ENCODE results near the gene C16orf86.

Gene C16orf86

GRCh38 chr16:67710607-67711006 lies 44.0 kb downstream of the C16orf86 start:
- Histone ChIP-seq H3K4ac (ENCODE audit: low read length) (no peak overlapping the region), H3K27me3 (ENCODE audit: control insufficient read depth in 3 of 3, insufficient read depth in 3 of 3, low read depth in 1 of 3, low read length in 3 of 3) (no peaks in the 10 kb centered on the region), H3K18ac (ENCODE audit: low read length) (no peak overlapping the region), H4K91ac (ENCODE audit: low read depth, low read length, poor library complexity) (no peak overlapping the region), H3K4me2 (ENCODE audit: insufficient read depth, low read length, poor library complexity, severe bottlenecking) (no peak overlapping the region), H3K23ac (ENCODE audit: low read depth, low read length, poor library complexity) (no peak overlapping the region), H3K9me3 (replicated peaks in 1 of 2; ENCODE audit: control insufficient read depth in 2 of 2, insufficient read depth in 1 of 2, low read depth in 1 of 2, low read length in 2 of 2) (no peaks in the 10 kb centered on the region), H3K4me3 (ENCODE audit: low read length in 2 of 2) (no peak overlapping the region), H3K9ac (ENCODE audit: low read depth, low read length, poor library complexity) (no peak overlapping the region), H2BK12ac (ENCODE audit: low read length) (no peak overlapping the region), H2BK120ac (ENCODE audit: low read depth, low read length) (no peak overlapping the region), H2AK5ac (ENCODE audit: low read depth, low read length) (no peak overlapping the region), H3K4me1 (ENCODE audit: control insufficient read depth in 2 of 2, insufficient read depth in 1 of 2, low read depth in 1 of 2, low read length in 2 of 2) (no peaks in the 10 kb centered on the region), H2BK5ac (ENCODE audit: low read length) (no peak overlapping the region), H2AFZ (ENCODE audit: low read length) (no peak overlapping the region), H3K36me3 (replicated peaks in 1 of 2; ENCODE audit: control insufficient read depth in 2 of 2, insufficient read depth in 2 of 2, low read length in 2 of 2) (peaks cover 0 to 8% of the 10 kb centered on the region in 2 donors), H3K27ac (replicated peaks; ENCODE audit: low read length) (no peak overlapping the region), H3K79me1 (ENCODE audit: low read depth, low read length) (peaks cover 6% of the 10 kb centered on the region), H3K14ac (ENCODE audit: low read length) (no peak overlapping the region), H4K8ac (ENCODE audit: low read depth, low read length) (no peak overlapping the region), H2BK15ac (ENCODE audit: low read length) (no peak overlapping the region)
- DNase-seq (ENCODE audit: low spot score) = no peak
- WGBS, 2 donors (ENCODE audit: extremely low coverage in 2 of 2, insufficient read length in 2 of 2, insufficient replicate concordance in 1 of 2) = no CpG with 5 or more reads among the region's 6 CpGs

GRCh38 chr16:67713647-67714273 lies 47.1 kb downstream of the C16orf86 start:
- H2BK15ac ChIP-seq (ENCODE audit: low read length) = no peak overlapping the region

GRCh38 chr16:67714522-67714921 lies 47.9 kb downstream of the C16orf86 start:
- no peak overlapping the region for H3K4me3 ChIP-seq (ENCODE audit: low read length in 2 of 2)
- H3K27me3 ChIP-seq (ENCODE audit: control insufficient read depth in 3 of 3, insufficient read depth in 3 of 3, low read depth in 1 of 3, low read length in 3 of 3) = no peaks in the 10 kb centered on the region
- H3K27ac ChIP-seq (replicated peaks; ENCODE audit: low read length) = no peak overlapping the region
- no peak overlapping the region for H3K4me2 ChIP-seq (ENCODE audit: insufficient read depth, low read length, poor library complexity, severe bottlenecking)
- H2BK12ac ChIP-seq (ENCODE audit: low read length) = no peak overlapping the region
- WGBS, 2 donors (ENCODE audit: extremely low coverage in 2 of 2, insufficient read length in 2 of 2, insufficient replicate concordance in 1 of 2) = no CpG with 5 or more reads among the region's 1 CpG
- no peak overlapping the region for H4K8ac ChIP-seq (ENCODE audit: low read depth, low read length)
- H4K91ac ChIP-seq (ENCODE audit: low read depth, low read length, poor library complexity) = no peak overlapping the region
- no peak overlapping the region for H2BK5ac ChIP-seq (ENCODE audit: low read length)
- H3K9ac ChIP-seq (ENCODE audit: low read depth, low read length, poor library complexity) = no peak overlapping the region
- no peak overlapping the region for H2BK120ac ChIP-seq (ENCODE audit: low read depth, low read length)
- no peaks in the 10 kb centered on the region for H3K9me3 ChIP-seq (replicated peaks in 1 of 2; ENCODE audit: control insufficient read depth in 2 of 2, insufficient read depth in 1 of 2, low read depth in 1 of 2, low read length in 2 of 2)
- DNase-seq (ENCODE audit: low spot score) = no peak
- no peak overlapping the region for H3K4ac ChIP-seq (ENCODE audit: low read length)
- peaks cover 6% of the 10 kb centered on the region for H3K79me1 ChIP-seq (ENCODE audit: low read depth, low read length)
- no peak overlapping the region for H3K14ac ChIP-seq (ENCODE audit: low read length)
- H3K4me1 ChIP-seq (ENCODE audit: control insufficient read depth in 2 of 2, insufficient read depth in 1 of 2, low read depth in 1 of 2, low read length in 2 of 2) = peaks cover 0 to 2% of the 10 kb centered on the region in 2 donors
- peaks cover 0 to 24% of the 10 kb centered on the region in 2 donors for H3K36me3 ChIP-seq (replicated peaks in 1 of 2; ENCODE audit: control insufficient read depth in 2 of 2, insufficient read depth in 2 of 2, low read length in 2 of 2)
- H3K23ac ChIP-seq (ENCODE audit: low read depth, low read length, poor library complexity) = no peak overlapping the region
- H2AK5ac ChIP-seq (ENCODE audit: low read depth, low read length) = no peak overlapping the region
- no peak overlapping the region for H2BK15ac ChIP-seq (ENCODE audit: low read length)
- no peak overlapping the region for H2AFZ ChIP-seq (ENCODE audit: low read length)
- H3K18ac ChIP-seq (ENCODE audit: low read length) = no peak overlapping the region

More at GRCh38 chr16:67713647-67714273, 47.1 kb downstream of the C16orf86 start:
- Histone ChIP-seq H2BK120ac (ENCODE audit: low read depth, low read length) (no peak overlapping the region), H3K4me2 (ENCODE audit: insufficient read depth, low read length, poor library complexity, severe bottlenecking) (no peak overlapping the region), H3K4ac (ENCODE audit: low read length) (no peak overlapping the region), H3K79me1 (ENCODE audit: low read depth, low read length) (peaks cover 6% of the 10 kb centered on the region), H3K4me3 (ENCODE audit: low read length in 2 of 2) (no peak overlapping the region), H2BK12ac (ENCODE audit: low read length) (no peak overlapping the region), H3K9me3 (replicated peaks in 1 of 2; ENCODE audit: control insufficient read depth in 2 of 2, insufficient read depth in 1 of 2, low read depth in 1 of 2, low read length in 2 of 2) (no peaks in the 10 kb centered on the region), H2AFZ (ENCODE audit: low read length) (no peak overlapping the region), H3K27me3 (ENCODE audit: control insufficient read depth in 3 of 3, insufficient read depth in 3 of 3, low read depth in 1 of 3, low read length in 3 of 3) (no peaks in the 10 kb centered on the region), H3K4me1 (ENCODE audit: control insufficient read depth in 2 of 2, insufficient read depth in 1 of 2, low read depth in 1 of 2, low read length in 2 of 2) (peaks cover 0 to 2% of the 10 kb centered on the region in 2 donors), H2AK5ac (ENCODE audit: low read depth, low read length) (no peak overlapping the region), H2BK5ac (ENCODE audit: low read length) (no peak overlapping the region), H3K27ac (replicated peaks; ENCODE audit: low read length) (no peak overlapping the region), H3K23ac (ENCODE audit: low read depth, low read length, poor library complexity) (no peak overlapping the region), H3K9ac (ENCODE audit: low read depth, low read length, poor library complexity) (no peak overlapping the region), H3K14ac (ENCODE audit: low read length) (no peak overlapping the region), H4K8ac (ENCODE audit: low read depth, low read length) (no peak overlapping the region), H3K18ac (ENCODE audit: low read length) (no peak overlapping the region), H4K91ac (ENCODE audit: low read depth, low read length, poor library complexity) (no peak overlapping the region), H3K36me3 (replicated peaks in 1 of 2; ENCODE audit: control insufficient read depth in 2 of 2, insufficient read depth in 2 of 2, low read length in 2 of 2) (peaks cover 0 to 24% of the 10 kb centered on the region in 2 donors)
- DNase-seq (ENCODE audit: low spot score) = no peak
- WGBS, 2 donors (ENCODE audit: extremely low coverage in 2 of 2, insufficient read length in 2 of 2, insufficient replicate concordance in 1 of 2) = no CpG with 5 or more reads among the region's 5 CpGs

- DNase-seq (ENCODE audit: low spot score) = no peak
- peaks cover 0 to 24% of the 10 kb centered on the region in 2 donors for H3K36me3 ChIP-seq (replicated peaks in 1 of 2; ENCODE audit: control insufficient read depth in 2 of 2, insufficient read depth in 2 of 2, low read length in 2 of 2)
- WGBS, 2 donors (ENCODE audit: extremely low coverage in 2 of 2, insufficient read length in 2 of 2, insufficient replicate concordance in 1 of 2) = no CpG with 5 or more reads among the region's 2 CpGs
- no peak overlapping the region for H2BK15ac ChIP-seq (ENCODE audit: low read length)
- peaks cover 6% of the 10 kb centered on the region for H3K79me1 ChIP-seq (ENCODE audit: low read depth, low read length)
- H3K4me1 ChIP-seq (ENCODE audit: control insufficient read depth in 2 of 2, insufficient read depth in 1 of 2, low read depth in 1 of 2, low read length in 2 of 2) = peaks cover 6 to 7% of the 10 kb centered on the region in 2 donors
- no peak overlapping the region for H3K23ac ChIP-seq (ENCODE audit: low read depth, low read length, poor library complexity)
- H3K4me3 ChIP-seq (ENCODE audit: low read length in 2 of 2) = no peak overlapping the region
- H3K18ac ChIP-seq (ENCODE audit: low read length) = no peak overlapping the region
- H2BK12ac ChIP-seq (ENCODE audit: low read length) = no peak overlapping the region
- no peak overlapping the region for H2BK120ac ChIP-seq (ENCODE audit: low read depth, low read length)
- no peak overlapping the region for H3K4me2 ChIP-seq (ENCODE audit: insufficient read depth, low read length, poor library complexity, severe bottlenecking)
- no peak overlapping the region for H3K4ac ChIP-seq (ENCODE audit: low read length)
- H2AK5ac ChIP-seq (ENCODE audit: low read depth, low read length) = no peak overlapping the region
- H3K9ac ChIP-seq (ENCODE audit: low read depth, low read length, poor library complexity) = no peak overlapping the region
- no peak overlapping the region for H3K27ac ChIP-seq (replicated peaks; ENCODE audit: low read length)
- H4K8ac ChIP-seq (ENCODE audit: low read depth, low read length) = no peak overlapping the region
- no peak overlapping the region for H4K91ac ChIP-seq (ENCODE audit: low read depth, low read length, poor library complexity)
- no peaks in the 10 kb centered on the region for H3K27me3 ChIP-seq (ENCODE audit: control insufficient read depth in 3 of 3, insufficient read depth in 3 of 3, low read depth in 1 of 3, low read length in 3 of 3)
- no peaks in the 10 kb centered on the region for H3K9me3 ChIP-seq (replicated peaks in 1 of 2; ENCODE audit: control insufficient read depth in 2 of 2, insufficient read depth in 1 of 2, low read depth in 1 of 2, low read length in 2 of 2)
- no peak overlapping the region for H3K14ac ChIP-seq (ENCODE audit: low read length)
- no peak overlapping the region for H2BK5ac ChIP-seq (ENCODE audit: low read length)
- H2AFZ ChIP-seq (ENCODE audit: low read length) = no peak overlapping the region
Measured at GRCh38 chr16:67716097-67716496, 49.5 kb downstream of the C16orf86 start.
